A549 (cell line): ENCODE results near the gene SUPT5H. TPM values are rescaled to one million over a fixed set of nuclear protein-coding genes. Genes with fewer than 3 reads are reported as not detected.

Source experiments
- ATAC-seq, 2 experiments: fragments of 200-7000 bp in 1 of 2; fragments of >200 bp in 1 of 2; cut with Nextera tagmentation in 1 of 2; cut with Tn5 transposase in 1 of 2; 3 replicates each; pipeline versions ENCODE4 v1.8.0 to v1.9.1; 2018 to 2020; ENCODE audit warnings: mild to moderate bottlenecking in 1 of 2, moderate library complexity in 1 of 2
- CTCF ChIA-PET: fragments of 300-600 bp; sonication (Branson Sonifier 250); formaldehyde crosslinking; extraction: SDS; loops from one replicate; lab custom pipeline; 2021; ENCODE audit warnings: antibody characterized with exemption, inconsistent platforms; lab: Yijun Ruan, JAX
- POLR2A ChIA-PET: fragments of 350-600 bp; formaldehyde crosslinking; extraction: SDS; loops from one replicate; lab custom pipeline; 2021; ENCODE audit warnings: antibody characterized with exemption, inconsistent platforms; lab: Yijun Ruan, JAX
- DNase-seq, 2 experiments: peaks; one replicate each; pipeline versions ENCODE4 v3.0.0 to v3.0.0-alpha.2; 2011 to 2016; ENCODE audit warnings: low read depth in 1 of 2, low spot score in 1 of 2
- FAIRE-seq: peaks from 2 replicates; lab custom pipeline; 2011; peaks lifted over from hg19 to GRCh38; lab: Jason Lieb, UNC
- H3K27ac ChIP-seq, 2 experiments: fragments of >200 bp; sonication (Bioruptor Twin); formaldehyde crosslinking; 3 replicates each; pipeline ENCODE4 v1.5.1; 2016 to 2017
- H3K4me1 ChIP-seq: fragments of >200 bp; sonication (Bioruptor Twin); formaldehyde crosslinking; 3 replicates; pipeline ENCODE4 v1.6.1; 2016
- H3K4me2 ChIP-seq: fragments of >200 bp; sonication (Bioruptor Twin); formaldehyde crosslinking; 3 replicates; pipeline ENCODE4 v1.6.1; 2016
- H3K4me3 ChIP-seq: fragments of >200 bp; sonication (Bioruptor Twin); formaldehyde crosslinking; 3 replicates; pipeline ENCODE4 v1.5.1; 2016
- H3K9me3 ChIP-seq: fragments of >200 bp; sonication (Bioruptor Twin); formaldehyde crosslinking; 3 replicates; pipeline ENCODE4 v1.6.1; 2016
- ATOH8 ChIP-seq: fragments of 250-450 bp; sonication (Bioruptor Pico); IDR thresholded peaks from 2 replicates; pipeline ENCODE4 v1.5.0; 2020; ENCODE audit warnings: low read depth, mild to moderate bottlenecking, moderate library complexity
- BCL3 ChIP-seq: fragments of >200 bp; sonication (Bioruptor Twin); formaldehyde crosslinking; IDR thresholded peaks from 3 replicates; pipeline ENCODE4 v1.6.1; 2016
- CBX8 ChIP-seq: fragments of 200-600 bp; sonication (generic); IDR thresholded peaks from 2 replicates; pipeline ENCODE4 v1.6.1; 2016
- CHD2 ChIP-seq: fragments of 150-350 bp; IDR thresholded peaks from 2 replicates; pipeline ENCODE4 v1.6.1; 2014; ENCODE audit warnings: low read length; ENCODE audit not compliant: partially characterized antibody
- CTCF ChIP-seq: fragments of >200 bp; sonication (Bioruptor Twin); formaldehyde crosslinking; IDR thresholded peaks from 3 replicates; pipeline ENCODE4 v1.5.1; 2016
- E2F6 ChIP-seq: IDR thresholded peaks from 2 replicates; pipeline ENCODE4 v1.6.1; 2012; ENCODE audit warnings: low read depth, borderline replicate concordance
- EHF ChIP-seq: fragments of 250-450 bp; sonication (Bioruptor Pico); IDR thresholded peaks from 2 replicates; pipeline ENCODE4 v1.5.0; 2020; ENCODE audit warnings: mild to moderate bottlenecking
- ELK1 ChIP-seq: fragments of 150-350 bp; IDR thresholded peaks from 2 replicates; pipeline ENCODE4 v1.6.1; 2014; ENCODE audit warnings: low read depth, mild to moderate bottlenecking, low read length
- FOXS1 ChIP-seq: fragments of 250-450 bp; sonication (Bioruptor Pico); IDR thresholded peaks from 2 replicates; pipeline ENCODE4 v1.5.0; 2020; ENCODE audit warnings: mild to moderate bottlenecking, moderate library complexity
- JUNB ChIP-seq: fragments of >200 bp; sonication (Bioruptor Twin); formaldehyde crosslinking; IDR thresholded peaks from 2 replicates; pipeline ENCODE4 v1.6.1; 2016
- KDM5A ChIP-seq: fragments of 200-600 bp; sonication (generic); IDR thresholded peaks from 2 replicates; pipeline ENCODE4 v1.6.1; 2016; ENCODE audit warnings: antibody characterized with exemption, mild to moderate bottlenecking
- MAFK ChIP-seq: fragments of 450-650 bp; IDR thresholded peaks from 2 replicates; pipeline ENCODE4 v1.6.1; 2014; ENCODE audit not compliant: partially characterized antibody
- NFE2L2 ChIP-seq: fragments of 150-350 bp; conservative IDR thresholded peaks from 2 replicates; pipeline ENCODE4 v1.6.1; 2014; ENCODE audit warnings: low read length
- PHF8 ChIP-seq: fragments of 200-600 bp; sonication (generic); IDR thresholded peaks from 2 replicates; pipeline ENCODE4 v1.6.1; 2016; ENCODE audit warnings: low read depth, mild to moderate bottlenecking, antibody characterized with exemption, moderate library complexity, borderline replicate concordance
- POLR2A ChIP-seq: IDR thresholded peaks from 2 replicates; pipeline ENCODE4 v1.6.1; 2012; ENCODE audit warnings: mild to moderate bottlenecking, low read length
- RAD21 ChIP-seq, 2 experiments: fragments of >200 bp in 1 of 2; sonication (Bioruptor Twin) in 1 of 2; formaldehyde crosslinking in 1 of 2; IDR thresholded peaks in 1 of 2; conservative IDR thresholded peaks in 1 of 2; 2 replicates in 1 of 2; 3 replicates in 1 of 2; pipeline ENCODE4 v1.6.1; 2012 to 2018; ENCODE audit warnings: inconsistent platforms in 1 of 2
- SMC3 ChIP-seq: fragments of >200 bp; sonication (Bioruptor Twin); formaldehyde crosslinking; IDR thresholded peaks from 3 replicates; pipeline ENCODE4 v1.6.1; 2018; ENCODE audit warnings: inconsistent platforms
- TFCP2L1 ChIP-seq: fragments of 250-450 bp; sonication (Bioruptor Pico); IDR thresholded peaks from 2 replicates; pipeline ENCODE4 v1.5.0; 2021; ENCODE audit warnings: mild to moderate bottlenecking
- TP53 ChIP-seq: fragments of 250-450 bp; sonication (Bioruptor Pico); IDR thresholded peaks from 2 replicates; pipeline ENCODE4 v1.5.0; 2021; ENCODE audit warnings: mild to moderate bottlenecking, moderate library complexity
- ZFP36 ChIP-seq: fragments of 450-650 bp; IDR thresholded peaks from 2 replicates; pipeline ENCODE4 v1.6.1; 2014; ENCODE audit warnings: borderline replicate concordance; ENCODE audit not compliant: partially characterized antibody
- ZSCAN20 ChIP-seq: fragments of 250-450 bp; sonication (Bioruptor Pico); IDR thresholded peaks from 2 replicates; pipeline ENCODE4 v1.8.0; 2022; ENCODE audit warnings: mild to moderate bottlenecking, moderate library complexity
- WGBS: methylation state at CpG from one replicate; pipeline ENCODE4 v1.1.6; 2017; ENCODE audit errors: missing lambda C conversion rate; 5-methylcytosine and 5-hydroxymethylcytosine counted together
- polyA plus RNA-seq, 4 experiments: library from polyadenylated mRNA; depleted of rRNA in 3 of 4; stranded (reverse); fragments of >200 nt; fragmentation: RNase III in 1 of 4; extraction: RNeasy Plus Mini Kit Qiagen cat#74134 plus additional on column Dnase treatment in 1 of 4; gene quantifications; 2 replicates in 3 of 4; 3 replicates in 1 of 4; pipeline ENCODE4 v1.2.3, GENCODE V29; 2011 to 2017

Gene SUPT5H
- polyA plus RNA-seq, 2 of the 4 experiments (the other 2 are of a cell fraction) = 186 to 222 TPM

- TF ChIP-seq POLR2A (no peak), MAFK (no peak), SMC3 (0 out of 3 replicates have a peak, but pooled peaks have one; percentile 12), CBX8 (no peak), RAD21 (conservative IDR thresholded peaks at IDR 0.05 in 1 of 2, IDR thresholded peaks at IDR 0.05 in 1 of 2) (peak in 1 of 2 experiments; percentile 20; a peak in 1 of 5 replicates), JUNB (no peak), FOXS1 (CRISPR knock-in tag) (no peak)
- Histone ChIP-seq H3K4me1 (peaks cover 27% of the 10 kb centered on the region), H3K4me3 (no peak overlapping the region), H3K27ac (peak overlapping the region in 1 of 2 experiments; percentile 89; a peak in 3 of 6 replicates), H3K4me2 (peak overlapping the region; percentile 89), H3K9me3 (no peaks in the 10 kb centered on the region)
- no peak for ATAC-seq
- 85% methylated on average over 35 of the region's 35 CpGs for WGBS
- POLR2A ChIA-PET = interaction anchor here (0.6 to 4.7 kb wide), 5 partner anchors 11 to 51 kb away, joined by 4 to 102 read pairs (median 16); partner anchors contain the start of gene RPS16
- CTCF ChIA-PET = interaction anchor here (1.0 to 23.5 kb wide), 10 partner anchors 11 to 118 kb away, joined by 3 to 457 read pairs (median 12); partner anchors contain the start of genes EID2B, MED29, PAF1 and RPS16
- no peak for FAIRE-seq
- peak in 1 of 2 experiments; percentile 36 for DNase-seq
Measured at GRCh38 chr19:39415111-39416046, 30.0 kb upstream of the SUPT5H start.

GRCh38 chr19:39416152-39417120 is 28.9 kb upstream of the SUPT5H start:
- ChIA-PET CTCF (interaction anchor here (1.0 to 23.5 kb wide), 9 partner anchors 10 to 117 kb away, joined by 3 to 457 read pairs (median 12); partner anchors contain the start of genes EID2B, MED29, PAF1 and RPS16), POLR2A (interaction anchor here (0.6 to 4.7 kb wide), 4 partner anchors 10 to 50 kb away, joined by 3 to 102 read pairs (median 7); partner anchors contain the start of gene RPS16)
- TF ChIP-seq CBX8 (no peak), SMC3 (no peak), CHD2 (no peak), EHF (no peak), NFE2L2 (no peak), PHF8 (no peak), ELK1 (no peak), ZFP36 (no peak), ZSCAN20 (CRISPR knock-in tag) (no peak), E2F6 (no peak), TFCP2L1 (CRISPR knock-in tag) (no peak), ATOH8 (CRISPR knock-in tag) (no peak), KDM5A (no peak), BCL3 (no peak), CTCF (no peak), TP53 (no peak)
- Histone ChIP-seq H3K4me1 (peaks cover 16% of the 10 kb centered on the region), H3K4me3 (no peak overlapping the region), H3K27ac (no peak overlapping the region), H3K4me2 (no peak overlapping the region), H3K9me3 (no peaks in the 10 kb centered on the region)
- DNase-seq = no peak
- FAIRE-seq = no peak
- 89% methylated on average over 22 of the region's 27 CpGs for WGBS
- ATAC-seq = no peak
